PC-9 (cell line): ENCODE measurements around the gene ELP1. TPM values are rescaled to one million over a fixed set of nuclear protein-coding genes. Genes with fewer than 3 reads are reported as not detected.

Experiments
- BruUV-seq: library from RNA; stranded (reverse); fragments of 400-500 nt; replicated peaks from 2 replicates; lab custom pipeline; 2021; lab: Mats Ljungman, UMichigan
- CTCF ChIA-PET: fragments of 300-600 bp; sonication (Branson Sonifier 250); formaldehyde crosslinking; loops from one replicate; lab custom pipeline; 2022; ENCODE audit warnings: antibody characterized with exemption; lab: Charles Lee
- POLR2A ChIA-PET: fragments of 300-600 bp; sonication (Branson Sonifier 250); formaldehyde crosslinking; loops from one replicate; lab custom pipeline; 2022; ENCODE audit warnings: antibody characterized with exemption; ENCODE audit not compliant: unreplicated experiment; lab: Charles Lee
- DNase-seq, 2 experiments: peaks; one replicate each; pipeline versions ENCODE4 v3.0.0 to v3.0.0-alpha.2; 2015 to 2022; ENCODE audit warnings: mixed read lengths in 1 of 2
- H2AFZ ChIP-seq: fragments of 200-600 bp; sonication (generic); 2 replicates; pipeline ENCODE4 v1.8.1; 2017; ENCODE audit warnings: antibody characterized with exemption
- H3F3A ChIP-seq: fragments of 200-600 bp; sonication (generic); 2 replicates; pipeline ENCODE4 v1.8.1; 2017; ENCODE audit warnings: antibody characterized with exemption, mild to moderate bottlenecking, low read depth; ENCODE audit not compliant: insufficient read depth
- H3K27ac ChIP-seq: fragments of 200-600 bp; sonication (generic); 2 replicates; pipeline ENCODE4 v1.6.1; 2016; ENCODE audit warnings: mixed run types
- H3K27me3 ChIP-seq: fragments of 200-600 bp; sonication (generic); 2 replicates; pipeline ENCODE4 v1.6.1; 2016; ENCODE audit warnings: low read depth, mixed run types; ENCODE audit not compliant: insufficient read depth
- H3K36me3 ChIP-seq: fragments of 200-600 bp; sonication (generic); 2 replicates; pipeline ENCODE4 v1.6.1; 2016; ENCODE audit warnings: low read depth, mixed run types
- H3K4me1 ChIP-seq: fragments of 200-600 bp; sonication (generic); replicated peaks from 2 replicates; pipeline ENCODE4 v1.6.1; 2016; ENCODE audit warnings: mixed run types; ENCODE audit not compliant: insufficient read depth
- H3K4me2 ChIP-seq: fragments of 200-600 bp; sonication (generic); 2 replicates; pipeline ENCODE4 v1.6.1; 2017; ENCODE audit warnings: mixed run types
- H3K4me3 ChIP-seq: fragments of 200-600 bp; sonication (generic); 2 replicates; pipeline ENCODE4 v1.6.1; 2016; ENCODE audit warnings: mixed run types
- H3K79me2 ChIP-seq: fragments of 200-600 bp; sonication (generic); 2 replicates; pipeline ENCODE4 v1.6.1; 2017; ENCODE audit warnings: low read depth, mixed run types
- H3K9me2 ChIP-seq: fragments of 200-600 bp; sonication (generic); 2 replicates; pipeline ENCODE4 v1.8.1; 2017; ENCODE audit warnings: mild to moderate bottlenecking; ENCODE audit not compliant: insufficient read depth
- H3K9me3 ChIP-seq: fragments of 200-600 bp; sonication (generic); 2 replicates; pipeline ENCODE4 v1.8.1; 2016; ENCODE audit warnings: low read depth; ENCODE audit not compliant: insufficient read depth
- H4K20me1 ChIP-seq: fragments of 200-600 bp; sonication (generic); 2 replicates; pipeline ENCODE4 v1.8.1; 2017; ENCODE audit not compliant: insufficient read depth
- EZH2 ChIP-seq: fragments of 200-600 bp; sonication (generic); IDR thresholded peaks from 2 replicates; pipeline ENCODE4 v1.8.0; 2017; ENCODE audit warnings: antibody characterized with exemption, low read depth
- intact Hi-C: fragments of 100-400 bp; cut with micrococcal nuclease; formaldehyde crosslinking; loops from one replicate; pipeline ENCODE4 v1.10.0; 2022; ENCODE audit not compliant: unreplicated experiment
- total RNA-seq: library from RNA; stranded (reverse); gene quantifications from 2 replicates; pipeline ENCODE4 v1.2.3, GENCODE V29; 2021
- TF ChIP-seq, protein P1 (sequence below): fragments of 200-600 bp; sonication (generic); conservative IDR thresholded peaks from 2 replicates; pipeline ENCODE4 v1.6.1; 2017; ENCODE audit warnings: mixed run types, antibody characterized with exemption, mild to moderate bottlenecking, moderate library complexity

The ELP1 gene
- total RNA-seq, 1 experiment from 2014 or later = 35.1 TPM

DNA sequence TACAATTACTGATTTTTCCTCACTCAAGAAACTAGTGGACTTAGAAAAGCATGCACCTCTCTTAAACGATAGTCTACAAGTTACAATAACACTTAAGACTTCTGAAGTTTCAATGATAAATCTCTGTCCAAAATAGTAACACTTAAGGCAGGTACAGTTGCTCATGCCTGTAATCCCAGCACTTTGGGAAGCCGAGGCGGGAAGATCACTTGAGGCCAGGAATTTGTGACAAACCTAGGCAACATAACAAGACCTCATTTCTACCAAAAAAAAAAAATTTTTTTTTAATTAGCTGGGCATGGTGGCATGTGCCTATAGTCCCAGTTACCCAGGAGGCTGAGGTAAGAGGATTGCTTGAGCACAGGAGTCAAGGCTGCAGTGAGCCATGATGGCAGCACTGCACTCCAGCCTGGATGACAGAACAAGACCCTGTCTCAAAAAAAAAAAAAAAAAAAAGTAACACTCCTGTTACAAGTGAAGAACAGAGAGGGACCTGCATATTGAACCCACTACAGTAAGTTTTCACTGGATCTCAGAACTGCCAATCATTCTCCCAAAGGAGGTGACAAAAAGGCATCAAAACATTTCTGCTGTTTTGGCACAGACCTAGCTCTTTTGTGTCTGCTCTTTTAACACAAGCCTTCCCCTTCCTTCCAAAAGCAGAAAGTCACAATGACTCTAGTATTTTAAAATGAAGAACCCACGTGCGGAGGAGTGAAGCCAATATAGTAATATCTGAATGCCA is 3.8 kb upstream of the ELP1 start:
- H3K36me3 ChIP-seq = peaks cover 16% of the 10 kb centered on the region
- intact Hi-C loops = loop anchor here (10.0 kb wide), 2 partner anchors 257 to 407 kb away; no protein-coding TSS in a partner anchor

GRCh38 chr9:108934323-108934893 is 484 bp upstream of the ELP1 start, which contains the start of gene ABITRAM:
Gene ABITRAM, plus strand, starts transcription at chr9:108934400. Its CDS starts 87 bp downstream, at chr9:108934487.
- peak within 1 kb of the TSS; percentile 80 for H3K27ac ChIP-seq
- no peaks in the 10 kb centered on the region for H3K27me3 ChIP-seq
- intact Hi-C loops = loop anchor here (1.0 to 10.0 kb wide), 4 partner anchors 78 to 410 kb away; partner anchors contain the start of gene CTNNAL1
- no peaks in the 10 kb centered on the region for H3K9me2 ChIP-seq
- POLR2A ChIA-PET = interaction anchor here (0.5 to 0.6 kb wide), 2 partner anchors 38 to 83 kb away, joined by 4 to 6 read pairs; no protein-coding TSS in a partner anchor
- H3K79me2 ChIP-seq = peaks cover 48% of the 10 kb centered on the region
- H3K9me3 ChIP-seq = no peaks in the 10 kb centered on the region
- peak within 1 kb of the TSS; percentile 96 for H3K4me2 ChIP-seq
- TF ChIP-seq, protein P1, sequence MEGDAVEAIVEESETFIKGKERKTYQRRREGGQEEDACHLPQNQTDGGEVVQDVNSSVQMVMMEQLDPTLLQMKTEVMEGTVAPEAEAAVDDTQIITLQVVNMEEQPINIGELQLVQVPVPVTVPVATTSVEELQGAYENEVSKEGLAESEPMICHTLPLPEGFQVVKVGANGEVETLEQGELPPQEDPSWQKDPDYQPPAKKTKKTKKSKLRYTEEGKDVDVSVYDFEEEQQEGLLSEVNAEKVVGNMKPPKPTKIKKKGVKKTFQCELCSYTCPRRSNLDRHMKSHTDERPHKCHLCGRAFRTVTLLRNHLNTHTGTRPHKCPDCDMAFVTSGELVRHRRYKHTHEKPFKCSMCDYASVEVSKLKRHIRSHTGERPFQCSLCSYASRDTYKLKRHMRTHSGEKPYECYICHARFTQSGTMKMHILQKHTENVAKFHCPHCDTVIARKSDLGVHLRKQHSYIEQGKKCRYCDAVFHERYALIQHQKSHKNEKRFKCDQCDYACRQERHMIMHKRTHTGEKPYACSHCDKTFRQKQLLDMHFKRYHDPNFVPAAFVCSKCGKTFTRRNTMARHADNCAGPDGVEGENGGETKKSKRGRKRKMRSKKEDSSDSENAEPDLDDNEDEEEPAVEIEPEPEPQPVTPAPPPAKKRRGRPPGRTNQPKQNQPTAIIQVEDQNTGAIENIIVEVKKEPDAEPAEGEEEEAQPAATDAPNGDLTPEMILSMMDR = no peak
- no peak for TF ChIP-seq EZH2
- H3K36me3 ChIP-seq = peaks cover 12% of the 10 kb centered on the region
- H3K4me3 ChIP-seq = peak within 1 kb of the TSS; percentile 99
- peaks cover 20% of the 10 kb centered on the region for H3K4me1 ChIP-seq
- peaks cover 14% of the 10 kb centered on the region; the same call in 1 of the 2 replicates for H3F3A ChIP-seq
- peak; percentile 52 to 68 for DNase-seq
- peak within 1 kb of the TSS; percentile 99 for H2AFZ ChIP-seq
- CTCF ChIA-PET = interaction anchor here (0.6 kb wide), 1 partner anchor 49 kb away, joined by 3 read pairs; no protein-coding TSS in a partner anchor
- no peaks in the 10 kb centered on the region for H4K20me1 ChIP-seq
- no TSS peak for BruUV-seq

More for the DNA sequence above, 3.8 kb upstream of the ELP1 start:
- no peak for DNase-seq
- no peak overlapping the region for H3K27ac ChIP-seq
- H3K4me1 ChIP-seq = peaks cover 12% of the 10 kb centered on the region
- BruUV-seq = no TSS peak
- no peaks in the 10 kb centered on the region for H3K27me3 ChIP-seq
- H3K4me3 ChIP-seq = no peak overlapping the region
- peaks cover 26% of the 10 kb centered on the region for H3K79me2 ChIP-seq
- CTCF ChIA-PET = no interaction called here
- peaks cover 14% of the 10 kb centered on the region; the same call in 1 of the 2 replicates for H3F3A ChIP-seq
- no peak for TF ChIP-seq EZH2
- TF ChIP-seq, protein P1 = no peak
- no peak overlapping the region for H3K4me2 ChIP-seq
- POLR2A ChIA-PET = no interaction called here
- no peaks in the 10 kb centered on the region for H3K9me3 ChIP-seq
- H3K9me2 ChIP-seq = no peaks in the 10 kb centered on the region
- H4K20me1 ChIP-seq = no peaks in the 10 kb centered on the region
- no peak overlapping the region for H2AFZ ChIP-seq

DNA sequence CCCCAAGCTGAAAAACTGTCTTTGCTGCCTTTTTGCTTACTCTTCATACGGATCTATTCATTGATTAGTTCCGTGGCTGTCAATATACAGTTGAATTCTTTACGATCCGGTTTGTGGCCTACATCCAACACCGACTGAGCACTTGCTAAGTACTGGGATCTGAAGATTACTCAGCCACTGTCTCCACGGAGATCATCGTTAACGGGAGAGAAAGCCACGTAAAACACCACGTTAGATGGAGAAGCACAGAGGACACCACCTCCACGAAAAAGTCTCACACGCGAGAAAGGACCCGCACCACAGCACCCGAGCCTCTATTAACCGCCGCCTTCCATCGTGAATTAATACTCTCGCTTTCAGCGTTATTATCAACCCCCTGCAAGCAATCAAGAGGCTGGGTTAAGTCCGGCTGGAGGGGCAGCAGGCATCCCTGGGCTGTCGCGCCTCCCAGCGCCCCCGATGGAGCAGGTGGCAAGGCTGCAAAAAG is 650 bp downstream of the ELP1 start:
- TSS peak; percentile 65 for BruUV-seq

More for the DNA sequence above, 650 bp downstream of the ELP1 start:
- Histone ChIP-seq H3K36me3 (peaks cover 7% of the 10 kb centered on the region; the same call in 1 of the 2 replicates), H3K27me3 (no peaks in the 10 kb centered on the region), H3K9me2 (no peaks in the 10 kb centered on the region), H3K27ac (peak overlapping the region; percentile 80), H2AFZ (peak overlapping the region; percentile 99), H3K9me3 (no peaks in the 10 kb centered on the region), H3K4me2 (peak overlapping the region; percentile 96), H3F3A (peaks cover 14% of the 10 kb centered on the region; the same call in 1 of the 2 replicates), H4K20me1 (no peaks in the 10 kb centered on the region), H3K79me2 (peaks cover 48% of the 10 kb centered on the region), H3K4me3 (peak overlapping the region; percentile 99), H3K4me1 (peaks cover 20% of the 10 kb centered on the region)
- ChIA-PET POLR2A (no interaction called here), CTCF (no interaction called here)
- no peak for DNase-seq
- intact Hi-C loops = loop anchor here (10.0 kb wide), 2 partner anchors 262 to 412 kb away; no protein-coding TSS in a partner anchor
- TF ChIP-seq EZH2 = no peak
- TF ChIP-seq, protein P1 = no peak
